Right cardiac atrium (tissue), 5 donors: Measurements from ENCODE around the gene RAD54L. TPM values are rescaled to one million over a fixed set of nuclear protein-coding genes. Genes with fewer than 3 reads are reported as not detected.
"Not testable (repeated sequence)": the region's sequence is repeated elsewhere in the genome, so short reads cannot be mapped to it uniquely, and the experiment has no call there.

Source experiments
- ATAC-seq, 2 donors: fragments of 200-7000 bp; cut with Tn5 transposase; one replicate each; pipeline versions ENCODE4 v1.8.0 to v1.9.1; 2020; ENCODE audit warnings: moderate library complexity in 2 of 2, mild to moderate bottlenecking in 1 of 2
- DNase-seq, 3 donors: peaks; one replicate each; pipeline ENCODE4 v3.0.0-alpha.2; 2020
- H3K27ac ChIP-seq: one replicate; pipeline ENCODE4 v1.5.1; 2013; ENCODE audit warnings: mild to moderate bottlenecking, low read length, control low read depth, moderate library complexity
- H3K27me3 ChIP-seq: one replicate; pipeline ENCODE4 v1.6.1; 2013; ENCODE audit not compliant: control insufficient read depth, insufficient read depth
- H3K4me1 ChIP-seq: one replicate; pipeline ENCODE4 v1.6.1; 2013; ENCODE audit warnings: low read length; ENCODE audit not compliant: control insufficient read depth, insufficient read depth
- H3K4me3 ChIP-seq: one replicate; pipeline ENCODE4 v1.5.1; 2013; ENCODE audit warnings: low read length, control low read depth
- H3K9me3 ChIP-seq: one replicate; pipeline ENCODE4 v1.6.1; 2013; ENCODE audit warnings: low read length; ENCODE audit not compliant: control insufficient read depth
- WGBS: extraction: QIAGEN DNeasy Blood & Tissue Kit; methylation state at CpG from one replicate; pipeline ENCODE4 v1.1.7; 2013; 5-methylcytosine and 5-hydroxymethylcytosine counted together
- intact Hi-C, 4 donors: fragments of 100-400 bp; cut with DNase I; formaldehyde crosslinking; loops; one replicate each; pipeline versions ENCODE4 v1.11.0 to v1.14.0; 2022 to 2023
- polyA plus RNA-seq: library from polyadenylated mRNA; stranded (reverse); fragments of 200-250 nt; gene quantifications from one replicate; pipeline ENCODE4 v1.2.3, GENCODE V29; 2013
- total RNA-seq, 4 donors: library from RNA; stranded (reverse); fragmentation: NEBNext Ultra II Directional; extraction: Animal tissue kit (Norgen Biotek cat#: 25700); gene quantifications; one replicate each; pipeline ENCODE4 v1.2.1, GENCODE V29; 2021
- donor health status: healthy with polysubstance abuse.
- donor health status: DM: no; HTN: yes; CAD: no.
- donor health status: DM: no; HTN: no; CAD: no.
- donor health status: DM: no; HTN: yes; CAD: no; lungs with severe emphysema.
- donor health status: DM: yes; HTN: yes; CAD: no.

The RAD54L gene
- total and polyA plus RNA-seq, 5 donors = 0.16 to 0.89 (median 0.65) TPM; not detected in 1

DNA sequence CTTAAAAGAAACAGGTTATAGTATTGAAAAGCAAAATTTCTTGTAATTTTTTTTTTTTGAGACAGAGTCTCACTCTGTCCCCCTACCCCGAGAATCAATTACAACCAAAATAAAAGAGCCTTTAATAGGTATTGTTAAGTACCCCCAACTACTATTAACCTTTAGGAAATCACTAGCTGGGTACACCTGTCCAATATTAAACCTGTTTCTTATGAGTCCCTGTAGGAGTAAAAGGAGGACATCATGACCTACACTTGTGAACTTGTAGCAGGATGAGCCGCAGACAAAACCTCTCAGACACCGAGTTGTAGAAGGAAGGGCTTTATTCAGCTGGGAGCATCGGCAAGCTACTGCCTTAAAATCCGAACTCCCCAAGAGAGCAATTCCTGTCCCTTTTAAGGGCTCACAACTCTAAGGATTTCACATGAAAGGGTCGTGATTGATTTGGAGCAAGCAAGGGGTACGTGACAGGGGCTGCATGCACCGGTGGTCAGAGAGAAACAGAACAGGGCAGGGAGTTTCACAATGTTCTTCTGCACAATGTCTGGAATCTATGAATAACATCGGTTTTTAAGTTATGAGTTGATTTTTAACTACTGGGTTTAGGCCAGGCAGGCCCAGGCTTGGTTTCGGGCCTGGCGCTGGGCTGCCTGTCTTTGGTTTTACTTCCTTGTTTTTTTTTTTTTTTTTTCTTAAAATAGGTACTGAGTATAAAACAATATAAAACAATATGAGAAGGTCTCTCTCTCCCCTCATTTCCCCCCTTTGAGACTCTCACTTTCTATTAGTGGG lies 77.9 kb downstream of the RAD54L start:
- intact Hi-C loops, H3K27me3 ChIP-seq, H3K4me3 ChIP-seq, H3K27ac ChIP-seq, H3K9me3 ChIP-seq, H3K4me1 ChIP-seq, ATAC-seq, DNase-seq: not testable (repeated sequence)
- WGBS = 92% methylated on average over 11 of the region's 11 CpGs

Other genes with a start within 250 kb of the RAD54L start
- 10 to 100 TPM; 30.5 to 49.8 (median 38.7) TPM for gene PIK3R3, start 115.1 kb upstream of the RAD54L start, total RNA-seq
- 20.0 TPM for gene PIK3R3, start 115.1 kb upstream of the RAD54L start, polyA plus RNA-seq
- 1 to 10 TPM; 1.0 to 2.4 (median 1.5) TPM for gene TSPAN1, start 72.7 kb upstream of the RAD54L start, total RNA-seq
- 1.3 TPM for gene TSPAN1, start 72.7 kb upstream of the RAD54L start, polyA plus RNA-seq
- gene P3R3URF, start 71.3 kb upstream of the RAD54L start, total RNA-seq = not detected
- not detected for gene P3R3URF, start 71.3 kb upstream of the RAD54L start, polyA plus RNA-seq
- gene POMGNT1, start 49.3 kb upstream of the RAD54L start, total RNA-seq = 10 to 100 TPM; 82.7 to 91.1 (median 87.2) TPM
- gene POMGNT1, start 49.3 kb upstream of the RAD54L start, polyA plus RNA-seq = 60.0 TPM
- 1 to 10 TPM; 4.3 to 7.0 (median 5.6) TPM for gene LURAP1, start 44.4 kb upstream of the RAD54L start, total RNA-seq
- gene LURAP1, start 44.4 kb upstream of the RAD54L start, polyA plus RNA-seq = 3.8 TPM
- gene LRRC41, start 55.9 kb downstream of the RAD54L start, total RNA-seq = 10 to 100 TPM; 37.2 to 46.3 (median 40.1) TPM
- gene LRRC41, start 55.9 kb downstream of the RAD54L start, polyA plus RNA-seq = 27.1 TPM
- gene UQCRH, start 55.9 kb downstream of the RAD54L start, total RNA-seq = 100 to 1,000 TPM; 664 to 870 (median 705) TPM
- 2,380 TPM for gene UQCRH, start 55.9 kb downstream of the RAD54L start, polyA plus RNA-seq
- gene NSUN4, start 93.0 kb downstream of the RAD54L start, total RNA-seq = 10 to 100 TPM; 12.6 to 18.7 (median 13.7) TPM
- gene NSUN4, start 93.0 kb downstream of the RAD54L start, polyA plus RNA-seq = 10.6 TPM
- gene FAAH, start 146.6 kb downstream of the RAD54L start, total RNA-seq = 10 to 100 TPM in 3 of 4 donors, 1 to 10 TPM in 1; 4.8 to 17.2 (median 14.7) TPM
- 10.4 TPM for gene FAAH, start 146.6 kb downstream of the RAD54L start, polyA plus RNA-seq
- not detected for gene DMBX1, start 242.1 kb downstream of the RAD54L start, total RNA-seq
- not detected for gene DMBX1, start 242.1 kb downstream of the RAD54L start, polyA plus RNA-seq